ENCODE results near the gene LOXL1.

LOXL1 gene

DNA sequence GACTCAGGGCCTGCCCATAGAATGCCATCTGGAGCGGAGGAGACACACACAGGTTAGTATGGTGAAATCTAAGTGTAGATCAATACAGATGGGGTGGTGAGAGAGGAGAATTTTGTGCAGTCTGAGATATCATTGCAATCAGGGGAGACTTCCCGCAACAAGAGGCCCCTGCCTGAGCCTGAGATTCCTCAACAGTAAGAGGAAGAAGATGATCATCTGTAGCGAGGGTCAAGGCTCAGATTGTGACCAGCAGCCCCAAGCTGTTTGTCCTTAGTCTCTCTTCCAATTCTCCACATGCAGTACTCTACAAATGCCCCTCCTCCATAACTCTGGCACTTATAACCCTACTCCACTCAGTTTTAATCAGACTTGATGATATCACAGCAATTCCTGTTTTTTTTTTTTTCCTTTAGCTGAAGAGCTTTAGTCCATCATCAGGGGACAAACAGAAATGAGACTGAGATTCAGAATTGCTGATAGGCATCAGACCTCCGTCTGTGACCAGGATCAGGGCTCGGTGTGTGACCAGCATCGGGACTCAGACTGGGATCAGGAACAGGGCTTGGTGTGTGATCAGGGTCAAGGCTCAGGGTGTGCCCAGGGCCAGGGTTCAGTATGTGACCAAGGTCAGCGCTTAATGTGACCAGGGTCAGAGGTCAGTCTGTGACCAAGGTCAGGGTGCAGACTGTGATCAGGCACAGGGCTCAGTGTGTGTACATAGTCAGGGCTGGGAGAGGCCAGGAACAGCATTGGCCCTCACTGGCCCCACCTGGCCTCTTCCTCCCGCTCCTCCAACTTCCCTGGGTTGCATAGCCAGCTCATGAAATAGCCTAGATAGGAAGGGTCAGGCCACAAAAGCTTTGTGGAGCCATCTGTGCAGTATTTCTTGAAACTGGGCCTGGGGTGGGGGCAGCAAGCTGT, 14.1 kb downstream of the LOXL1 start:
- Histone ChIP-seq H3K4me3 (ENCODE audit: low read depth, low read length, poor library complexity, severe bottlenecking) (no peak overlapping the region), H3K27ac (ENCODE audit: low read depth, low read length, poor library complexity, severe bottlenecking) (no peak overlapping the region), H4K20me1 (ENCODE audit: insufficient read depth, low read length) (no peaks in the 10 kb centered on the region), H2AFZ (ENCODE audit: low read length) (no peak overlapping the region), H3K79me2 (ENCODE audit: insufficient read depth, low read length) (no peaks in the 10 kb centered on the region), H3K4me1 (ENCODE audit: insufficient read depth, low read length, severe bottlenecking) (no peaks in the 10 kb centered on the region), H3K36me3 (ENCODE audit: insufficient read depth, low read length) (no peaks in the 10 kb centered on the region), H3K27me3 (ENCODE audit: insufficient read depth, low read length) (0 out of 2 replicates have a peak, but pooled peaks cover 3% of the 10 kb centered on the region), H3F3A (ENCODE audit: insufficient read depth, low read length) (no peaks in the 10 kb centered on the region), H3K9me3 (ENCODE audit: low read length) (no peaks in the 10 kb centered on the region), H3K9me2 (ENCODE audit: low read depth, low read length) (no peaks in the 10 kb centered on the region), H3K4me2 (ENCODE audit: low read length) (no peak overlapping the region), H3K9ac (ENCODE audit: low read length) (no peak overlapping the region)
- TF ChIP-seq, protein P1, sequence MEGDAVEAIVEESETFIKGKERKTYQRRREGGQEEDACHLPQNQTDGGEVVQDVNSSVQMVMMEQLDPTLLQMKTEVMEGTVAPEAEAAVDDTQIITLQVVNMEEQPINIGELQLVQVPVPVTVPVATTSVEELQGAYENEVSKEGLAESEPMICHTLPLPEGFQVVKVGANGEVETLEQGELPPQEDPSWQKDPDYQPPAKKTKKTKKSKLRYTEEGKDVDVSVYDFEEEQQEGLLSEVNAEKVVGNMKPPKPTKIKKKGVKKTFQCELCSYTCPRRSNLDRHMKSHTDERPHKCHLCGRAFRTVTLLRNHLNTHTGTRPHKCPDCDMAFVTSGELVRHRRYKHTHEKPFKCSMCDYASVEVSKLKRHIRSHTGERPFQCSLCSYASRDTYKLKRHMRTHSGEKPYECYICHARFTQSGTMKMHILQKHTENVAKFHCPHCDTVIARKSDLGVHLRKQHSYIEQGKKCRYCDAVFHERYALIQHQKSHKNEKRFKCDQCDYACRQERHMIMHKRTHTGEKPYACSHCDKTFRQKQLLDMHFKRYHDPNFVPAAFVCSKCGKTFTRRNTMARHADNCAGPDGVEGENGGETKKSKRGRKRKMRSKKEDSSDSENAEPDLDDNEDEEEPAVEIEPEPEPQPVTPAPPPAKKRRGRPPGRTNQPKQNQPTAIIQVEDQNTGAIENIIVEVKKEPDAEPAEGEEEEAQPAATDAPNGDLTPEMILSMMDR (IDR thresholded peaks at IDR 0.05; ENCODE audit: low read length): no peak

DNA sequence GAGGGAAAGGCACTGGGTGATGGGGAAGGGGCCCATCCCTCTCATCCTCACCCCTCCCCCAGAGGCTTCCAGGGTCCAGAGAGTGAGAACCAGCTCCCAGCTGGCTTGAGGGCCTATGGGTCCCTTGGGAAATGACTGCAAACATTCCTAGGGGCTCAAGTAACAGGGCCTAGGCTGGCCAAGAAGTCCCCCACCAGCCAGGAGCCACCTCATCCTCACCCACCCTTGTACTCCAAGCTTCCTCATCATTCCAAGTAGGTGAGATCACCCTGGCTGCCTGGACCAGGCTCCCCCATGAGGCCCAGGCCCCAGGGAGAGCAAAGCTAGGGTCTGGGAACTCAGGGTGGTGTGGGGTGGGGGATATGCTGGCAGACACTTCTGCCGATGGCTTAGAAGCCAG, 14.8 kb downstream of the LOXL1 start:
- Histone ChIP-seq H3K4me2 (ENCODE audit: low read length) (no peak overlapping the region), H4K20me1 (ENCODE audit: insufficient read depth, low read length) (no peaks in the 10 kb centered on the region), H3K9ac (ENCODE audit: low read length) (no peak overlapping the region), H3K9me3 (ENCODE audit: low read length) (no peaks in the 10 kb centered on the region), H3F3A (ENCODE audit: insufficient read depth, low read length) (no peaks in the 10 kb centered on the region), H3K9me2 (ENCODE audit: low read depth, low read length) (no peaks in the 10 kb centered on the region), H3K27ac (ENCODE audit: low read depth, low read length, poor library complexity, severe bottlenecking) (no peak overlapping the region), H2AFZ (ENCODE audit: low read length) (no peak overlapping the region), H3K27me3 (ENCODE audit: insufficient read depth, low read length) (0 out of 2 replicates have a peak, but pooled peaks cover 3% of the 10 kb centered on the region), H3K79me2 (ENCODE audit: insufficient read depth, low read length) (no peaks in the 10 kb centered on the region), H3K36me3 (ENCODE audit: insufficient read depth, low read length) (no peaks in the 10 kb centered on the region), H3K4me3 (ENCODE audit: low read depth, low read length, poor library complexity, severe bottlenecking) (no peak overlapping the region), H3K4me1 (ENCODE audit: insufficient read depth, low read length, severe bottlenecking) (no peaks in the 10 kb centered on the region)
- TF ChIP-seq, protein P1 (IDR thresholded peaks at IDR 0.05; ENCODE audit: low read length): no peak
- TF ChIP-seq EZH2 (IDR thresholded peaks at IDR 0.05; ENCODE audit: borderline replicate concordance, low read length): no peak

DNA sequence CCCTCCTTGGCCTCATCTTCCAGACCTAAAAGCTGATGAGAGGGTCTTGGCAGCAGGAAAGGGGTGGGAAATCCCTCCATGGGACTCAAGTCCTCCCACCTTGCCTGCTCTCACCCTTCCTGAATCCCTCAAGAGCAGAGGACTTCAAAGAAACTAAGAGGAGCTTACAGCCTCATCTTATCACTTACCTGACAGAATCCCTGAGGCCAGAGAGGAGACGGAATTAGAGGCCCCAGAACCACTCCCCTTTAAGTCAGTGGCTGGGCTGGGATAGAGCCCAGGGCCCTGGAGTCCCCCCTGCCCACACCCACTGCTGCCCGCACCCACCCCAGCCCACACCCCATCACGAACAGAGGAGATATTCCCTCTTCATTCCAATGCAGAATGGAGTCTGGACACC, 15.2 kb downstream of the LOXL1 start:
- Histone ChIP-seq H3K27me3 (ENCODE audit: insufficient read depth, low read length) (0 out of 2 replicates have a peak, but pooled peaks cover 3% of the 10 kb centered on the region), H3K79me2 (ENCODE audit: insufficient read depth, low read length) (no peaks in the 10 kb centered on the region), H3K4me3 (ENCODE audit: low read depth, low read length, poor library complexity, severe bottlenecking) (no peak overlapping the region), H4K20me1 (ENCODE audit: insufficient read depth, low read length) (no peaks in the 10 kb centered on the region), H3K9ac (ENCODE audit: low read length) (no peak overlapping the region), H3K4me1 (ENCODE audit: insufficient read depth, low read length, severe bottlenecking) (no peaks in the 10 kb centered on the region), H2AFZ (ENCODE audit: low read length) (no peak overlapping the region), H3K9me3 (ENCODE audit: low read length) (no peaks in the 10 kb centered on the region), H3F3A (ENCODE audit: insufficient read depth, low read length) (no peaks in the 10 kb centered on the region), H3K36me3 (ENCODE audit: insufficient read depth, low read length) (no peaks in the 10 kb centered on the region), H3K9me2 (ENCODE audit: low read depth, low read length) (no peaks in the 10 kb centered on the region), H3K27ac (ENCODE audit: low read depth, low read length, poor library complexity, severe bottlenecking) (no peak overlapping the region), H3K4me2 (ENCODE audit: low read length) (no peak overlapping the region)
- TF ChIP-seq EZH2 (IDR thresholded peaks at IDR 0.05; ENCODE audit: borderline replicate concordance, low read length): no peak
- TF ChIP-seq, protein P1 (IDR thresholded peaks at IDR 0.05; ENCODE audit: low read length): no peak
